ENCODE results near the gene NPNT.

The NPNT gene

GRCh38 chr4:105896984-105897775 lies 1.9 kb downstream of the NPNT start:
- Histone ChIP-seq H3K9me3 (ENCODE audit: insufficient read depth, low read depth, low read length) (no peaks in the 10 kb centered on the region), H3K27me3 (ENCODE audit: insufficient read depth, low read length, poor library complexity, severe bottlenecking) (no peaks in the 10 kb centered on the region), H3K4me3 (ENCODE audit: low read length, poor library complexity, severe bottlenecking) (no peak overlapping the region), H3F3A (ENCODE audit: low read depth) (no peaks in the 10 kb centered on the region), H2AFZ (ENCODE audit: low read length) (peak overlapping the region; percentile 22; the same call in 1 of the 2 replicates), H3K4me1 (ENCODE audit: insufficient read depth, low read length, poor library complexity, severe bottlenecking) (no peaks in the 10 kb centered on the region), H4K20me1 (ENCODE audit: insufficient read depth, low read length, poor library complexity, severe bottlenecking) (no peaks in the 10 kb centered on the region), H3K79me2 (ENCODE audit: insufficient read depth, low read length) (no peaks in the 10 kb centered on the region), H3K9me2 (replicated peaks; ENCODE audit: low read depth, low read length) (no peaks in the 10 kb centered on the region), H3K4me2 (ENCODE audit: low read depth, low read length, poor library complexity, severe bottlenecking) (no peak overlapping the region), H3K9ac (ENCODE audit: low read depth, low read length, poor library complexity, severe bottlenecking) (no peak overlapping the region), H3K36me3 (ENCODE audit: insufficient read depth, low read length) (no peaks in the 10 kb centered on the region)
- no peak for TF ChIP-seq EZH2phosphoT487 (IDR thresholded peaks at IDR 0.05; ENCODE audit: borderline replicate concordance)
- TF ChIP-seq CTCF (conservative IDR thresholded peaks at IDR 0.05; ENCODE audit: low read length), result no peak

- TF ChIP-seq EZH2phosphoT487 (IDR thresholded peaks at IDR 0.05; ENCODE audit: borderline replicate concordance) (no peak), CTCF (conservative IDR thresholded peaks at IDR 0.05; ENCODE audit: low read length) (no peak)
- H3K4me2 ChIP-seq (ENCODE audit: low read depth, low read length, poor library complexity, severe bottlenecking), result no peak overlapping the region
- H3K27me3 ChIP-seq (ENCODE audit: insufficient read depth, low read length, poor library complexity, severe bottlenecking), result no peaks in the 10 kb centered on the region
Measured at GRCh38 chr4:105900541-105900940, 5.3 kb downstream of the NPNT start.

GRCh38 chr4:105902550-105903262 lies 7.4 kb downstream of the NPNT start:
- no peak for TF ChIP-seq EZH2phosphoT487 (IDR thresholded peaks at IDR 0.05; ENCODE audit: borderline replicate concordance)
- TF ChIP-seq CTCF (conservative IDR thresholded peaks at IDR 0.05; ENCODE audit: low read length), result no peak
- Histone ChIP-seq H3K27me3 (ENCODE audit: insufficient read depth, low read length, poor library complexity, severe bottlenecking) (no peaks in the 10 kb centered on the region), H3K4me2 (ENCODE audit: low read depth, low read length, poor library complexity, severe bottlenecking) (no peak overlapping the region), H3K4me1 (ENCODE audit: insufficient read depth, low read length, poor library complexity, severe bottlenecking) (no peaks in the 10 kb centered on the region), H3K9ac (ENCODE audit: low read depth, low read length, poor library complexity, severe bottlenecking) (no peak overlapping the region), H3K9me3 (ENCODE audit: insufficient read depth, low read depth, low read length) (no peaks in the 10 kb centered on the region), H3K79me2 (ENCODE audit: insufficient read depth, low read length) (no peaks in the 10 kb centered on the region), H3K4me3 (ENCODE audit: low read length, poor library complexity, severe bottlenecking) (no peak overlapping the region), H4K20me1 (ENCODE audit: insufficient read depth, low read length, poor library complexity, severe bottlenecking) (no peaks in the 10 kb centered on the region), H3K9me2 (replicated peaks; ENCODE audit: low read depth, low read length) (no peaks in the 10 kb centered on the region), H3K36me3 (ENCODE audit: insufficient read depth, low read length) (no peaks in the 10 kb centered on the region), H2AFZ (ENCODE audit: low read length) (no peak overlapping the region), H3F3A (ENCODE audit: low read depth) (no peaks in the 10 kb centered on the region)

More at GRCh38 chr4:105900541-105900940, 5.3 kb downstream of the NPNT start:
- Histone ChIP-seq H3K4me1 (ENCODE audit: insufficient read depth, low read length, poor library complexity, severe bottlenecking) (no peaks in the 10 kb centered on the region), H3K79me2 (ENCODE audit: insufficient read depth, low read length) (no peaks in the 10 kb centered on the region), H3K36me3 (ENCODE audit: insufficient read depth, low read length) (no peaks in the 10 kb centered on the region), H2AFZ (ENCODE audit: low read length) (no peak overlapping the region), H3K4me3 (ENCODE audit: low read length, poor library complexity, severe bottlenecking) (no peak overlapping the region), H4K20me1 (ENCODE audit: insufficient read depth, low read length, poor library complexity, severe bottlenecking) (no peaks in the 10 kb centered on the region), H3K9me3 (ENCODE audit: insufficient read depth, low read depth, low read length) (no peaks in the 10 kb centered on the region), H3F3A (ENCODE audit: low read depth) (no peaks in the 10 kb centered on the region), H3K9me2 (replicated peaks; ENCODE audit: low read depth, low read length) (no peaks in the 10 kb centered on the region), H3K9ac (ENCODE audit: low read depth, low read length, poor library complexity, severe bottlenecking) (no peak overlapping the region)

All from Loucy (cell line).